ENCODE measurements around the gene XCR1.

XCR1 gene

GRCh38 chr3:45984331-45985312 lies 42.7 kb downstream of the XCR1 start:
- DNase-seq (ENCODE audit: low spot score) = no peak

GRCh38 chr3:45983770-45984169 lies 43.5 kb downstream of the XCR1 start:
- DNase-seq (ENCODE audit: low spot score) = no peak

GRCh38 chr3:45981346-45982074 lies 45.8 kb downstream of the XCR1 start:
- DNase-seq (ENCODE audit: low spot score) = no peak

GRCh38 chr3:45980819-45981218 lies 46.5 kb downstream of the XCR1 start:
- DNase-seq (ENCODE audit: low spot score) = no peak

- no peak for DNase-seq (ENCODE audit: low spot score)
These were observed 47.0 kb downstream of the XCR1 start for GRCh38 chr3:45980229-45980813.

- DNase-seq (ENCODE audit: low spot score) = no peak
These were observed 47.9 kb downstream of the XCR1 start for GRCh38 chr3:45979378-45979777.

- DNase-seq (ENCODE audit: low spot score) = no peak
These were observed 49.1 kb downstream of the XCR1 start for GRCh38 chr3:45978006-45978761.

- no peak for DNase-seq (ENCODE audit: low spot score)
These were observed 50.8 kb downstream of the XCR1 start for GRCh38 chr3:45976191-45977091.

GRCh38 chr3:45975686-45976085 lies 51.6 kb downstream of the XCR1 start:
- no peak for DNase-seq (ENCODE audit: low spot score)

GRCh38 chr3:45974686-45975085 lies 52.6 kb downstream of the XCR1 start:
- no peak for DNase-seq (ENCODE audit: low spot score)

GRCh38 chr3:45972534-45973402 lies 54.5 kb downstream of the XCR1 start:
- DNase-seq (ENCODE audit: low spot score) = peak; percentile 4

- no peak for DNase-seq (ENCODE audit: low spot score)
These were observed 57.3 kb downstream of the XCR1 start for GRCh38 chr3:45969953-45970352.

- no peak for DNase-seq (ENCODE audit: low spot score)
These were observed 58.2 kb downstream of the XCR1 start for GRCh38 chr3:45969116-45969515.

GRCh38 chr3:45968706-45969105 lies 58.6 kb downstream of the XCR1 start:
- DNase-seq (ENCODE audit: low spot score) = no peak

- DNase-seq (ENCODE audit: low spot score) = no peak
These were observed 59.1 kb downstream of the XCR1 start for GRCh38 chr3:45968149-45968548.

GRCh38 chr3:45967724-45968123 lies 59.6 kb downstream of the XCR1 start:
- DNase-seq (ENCODE audit: low spot score) = no peak

Measured in NAMALWA (cell line).